Liver (tissue), 9 donors: Measurements from ENCODE around the gene PALS2. TPM values are rescaled to one million over a fixed set of nuclear protein-coding genes. Genes with fewer than 3 reads are reported as not detected.
A peak's percentile ranks its signal among the peaks of the same experiment; 100 is the strongest.

Experiments
- DNase-seq: peaks from one replicate; pipeline ENCODE4 v3.0.0-alpha.2; 2017; ENCODE audit warnings: low spot score
- H3K27ac ChIP-seq, 2 donors: one replicate each; pipeline ENCODE4 v1.7.0; 2013; ENCODE audit warnings: inconsistent platforms in 2 of 2, low read length in 2 of 2, control low read depth in 1 of 2, low read depth in 1 of 2, mild to moderate bottlenecking in 1 of 2
- H3K27me3 ChIP-seq, 4 donors: one replicate each; pipeline versions ENCODE4 v1.6.1 to v1.7.0; 2013; ENCODE audit warnings: low read length in 3 of 4, inconsistent platforms in 1 of 4, mild to moderate bottlenecking in 1 of 4, moderate library complexity in 1 of 4; ENCODE audit not compliant: control insufficient read depth in 4 of 4, insufficient read depth in 4 of 4
- H3K36me3 ChIP-seq, 4 donors: one replicate each; pipeline versions ENCODE4 v1.6.1 to v1.7.0; 2013; ENCODE audit warnings: low read length in 3 of 4, mild to moderate bottlenecking in 3 of 4, low read depth in 1 of 4, moderate library complexity in 1 of 4; ENCODE audit not compliant: control insufficient read depth in 4 of 4, insufficient read depth in 3 of 4
- H3K4me1 ChIP-seq, 4 donors: one replicate each; pipeline versions ENCODE4 v1.6.1 to v1.7.0; 2013; ENCODE audit warnings: low read length in 3 of 4, mild to moderate bottlenecking in 3 of 4, moderate library complexity in 1 of 4; ENCODE audit not compliant: control insufficient read depth in 4 of 4, insufficient read depth in 4 of 4
- H3K4me3 ChIP-seq, 3 donors: one replicate each; pipeline versions ENCODE4 v1.6.1 to v1.7.0; 2013; ENCODE audit warnings: low read length in 3 of 3, control low read depth in 1 of 3, low read depth in 1 of 3, mild to moderate bottlenecking in 1 of 3
- H3K9ac ChIP-seq, 2 donors: one replicate each; pipeline ENCODE4 v1.7.0; 2013; ENCODE audit warnings: low read length in 2 of 2, mild to moderate bottlenecking in 2 of 2, moderate library complexity in 2 of 2, control low read depth in 1 of 2, low read depth in 1 of 2
- H3K9me3 ChIP-seq, 4 donors: one replicate each; pipeline versions ENCODE4 v1.6.1 to v1.7.0; 2013; ENCODE audit warnings: low read length in 3 of 4; ENCODE audit not compliant: control insufficient read depth in 4 of 4
- CTCF ChIP-seq: fragments of 150-350 bp; IDR thresholded peaks from 2 replicates; pipeline ENCODE4 v1.5.1; 2017; ENCODE audit warnings: improper control_type of control experiment, low read depth, low read length; ENCODE audit not compliant: missing input control
- EGR1 ChIP-seq, 2 donors: IDR thresholded peaks; 2 replicates each; pipeline ENCODE4 v1.6.1; 2016 to 2018; ENCODE audit warnings: antibody characterized with exemption in 2 of 2, low read depth in 2 of 2
- FOXA1 ChIP-seq: IDR thresholded peaks from 2 replicates; pipeline ENCODE4 v1.6.1; 2016; ENCODE audit warnings: antibody characterized with exemption
- FOXA2 ChIP-seq: IDR thresholded peaks from 2 replicates; pipeline ENCODE4 v1.6.1; 2016; ENCODE audit warnings: antibody characterized with exemption
- HNF4G ChIP-seq: IDR thresholded peaks from 2 replicates; pipeline ENCODE4 v1.6.1; 2016; ENCODE audit warnings: antibody characterized with exemption
- JUND ChIP-seq, 2 donors: IDR thresholded peaks; 2 replicates each; pipeline ENCODE4 v1.6.1; 2016; ENCODE audit warnings: antibody characterized with exemption in 2 of 2
- RAD21 ChIP-seq, 2 donors: IDR thresholded peaks; 2 replicates each; pipeline ENCODE4 v1.6.1; 2016; ENCODE audit warnings: antibody characterized with exemption in 2 of 2, mild to moderate bottlenecking in 2 of 2
- RXRA ChIP-seq, 2 donors: IDR thresholded peaks; 2 replicates each; pipeline ENCODE4 v1.6.1; 2017 to 2018; ENCODE audit warnings: antibody characterized with exemption in 2 of 2, mild to moderate bottlenecking in 1 of 2
- SP1 ChIP-seq: IDR thresholded peaks from 2 replicates; pipeline ENCODE4 v1.6.1; 2018; ENCODE audit warnings: antibody characterized with exemption, mild to moderate bottlenecking
- TAF1 ChIP-seq: conservative IDR thresholded peaks from 2 replicates; pipeline ENCODE4 v1.6.1; 2016; ENCODE audit warnings: antibody characterized with exemption, mild to moderate bottlenecking
- YY1 ChIP-seq: IDR thresholded peaks from 2 replicates; pipeline ENCODE4 v1.6.1; 2016; ENCODE audit warnings: antibody characterized with exemption, mild to moderate bottlenecking
- WGBS: extraction: QIAGEN DNeasy Blood & Tissue Kit; methylation state at CpG from one replicate; pipeline ENCODE4 v1.1.7; 2013; 5-methylcytosine and 5-hydroxymethylcytosine counted together
- polyA plus RNA-seq, 2 donors: library from polyadenylated mRNA; stranded (reverse) in 1 of 2; unstranded in 1 of 2; fragments of 200-250 nt in 1 of 2; fragments of >200 nt in 1 of 2; fragmentation: Nextera tagmentation in 1 of 2; extraction: Ambion mirVana in 1 of 2; gene quantifications; one replicate each; pipeline versions ENCODE4 v1.2.1 to v1.2.3, GENCODE V29; 2013 to 2015
- total RNA-seq, 2 donors: library from RNA; depleted of rRNA; stranded (reverse); fragments of >200 nt; gene quantifications; one replicate each; pipeline ENCODE4 v1.2.3, GENCODE V29; 2014
- TF ChIP-seq, protein P1 (sequence below): IDR thresholded peaks from 2 replicates; pipeline ENCODE4 v1.6.1; 2016; ENCODE audit warnings: antibody characterized with exemption
- TF ChIP-seq, protein P2 (sequence below): IDR thresholded peaks from 2 replicates; pipeline ENCODE4 v1.6.1; 2016; ENCODE audit warnings: antibody characterized with exemption, mild to moderate bottlenecking
- TF ChIP-seq, protein P3 (sequence below): IDR thresholded peaks from 2 replicates; pipeline ENCODE4 v1.6.1; 2016; ENCODE audit warnings: antibody characterized with exemption
- TF ChIP-seq, protein P4 (sequence below): IDR thresholded peaks from 2 replicates; pipeline ENCODE4 v1.6.1; 2016; ENCODE audit warnings: antibody characterized with exemption
- donor health status: healthy.
- donor health status: healthy.
- donor health status: healthy.
- donor health status: healthy.
- donor health status: healthy.

Gene PALS2
- total and polyA plus RNA-seq, 4 donors = 6.0 to 10.5 (median 8.9) TPM

GRCh38 chr7:24574950-24575349 lies 1.7 kb downstream of the PALS2 start:
- no peak overlapping the region for H3K27ac ChIP-seq
- H3K4me1 ChIP-seq = peaks cover 7 to 26% (median 16%) of the 10 kb centered on the region in 4 donors
- H3K9me3 ChIP-seq = no peaks in the 10 kb centered on the region
- no peaks in the 10 kb centered on the region for H3K36me3 ChIP-seq
- TF ChIP-seq FOXA2 (no peak), RAD21 (IDR thresholded peaks at IDR 0.05) (no peak), JUND (IDR thresholded peaks at IDR 0.05) (no peak), EGR1 (IDR thresholded peaks at IDR 0.05; ENCODE audit: low read depth in 2 of 2) (no peak), HNF4G (no peak), TAF1 (no peak), SP1 (no peak), YY1 (no peak), RXRA (IDR thresholded peaks at IDR 0.05) (no peak), CTCF (no peak), FOXA1 (no peak)
- TF ChIP-seq, protein P1, sequence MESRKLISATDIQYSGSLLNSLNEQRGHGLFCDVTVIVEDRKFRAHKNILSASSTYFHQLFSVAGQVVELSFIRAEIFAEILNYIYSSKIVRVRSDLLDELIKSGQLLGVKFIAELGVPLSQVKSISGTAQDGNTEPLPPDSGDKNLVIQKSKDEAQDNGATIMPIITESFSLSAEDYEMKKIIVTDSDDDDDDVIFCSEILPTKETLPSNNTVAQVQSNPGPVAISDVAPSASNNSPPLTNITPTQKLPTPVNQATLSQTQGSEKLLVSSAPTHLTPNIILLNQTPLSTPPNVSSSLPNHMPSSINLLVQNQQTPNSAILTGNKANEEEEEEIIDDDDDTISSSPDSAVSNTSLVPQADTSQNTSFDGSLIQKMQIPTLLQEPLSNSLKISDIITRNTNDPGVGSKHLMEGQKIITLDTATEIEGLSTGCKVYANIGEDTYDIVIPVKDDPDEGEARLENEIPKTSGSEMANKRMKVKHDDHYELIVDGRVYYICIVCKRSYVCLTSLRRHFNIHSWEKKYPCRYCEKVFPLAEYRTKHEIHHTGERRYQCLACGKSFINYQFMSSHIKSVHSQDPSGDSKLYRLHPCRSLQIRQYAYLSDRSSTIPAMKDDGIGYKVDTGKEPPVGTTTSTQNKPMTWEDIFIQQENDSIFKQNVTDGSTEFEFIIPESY = no peak
- TF ChIP-seq, protein P2, sequence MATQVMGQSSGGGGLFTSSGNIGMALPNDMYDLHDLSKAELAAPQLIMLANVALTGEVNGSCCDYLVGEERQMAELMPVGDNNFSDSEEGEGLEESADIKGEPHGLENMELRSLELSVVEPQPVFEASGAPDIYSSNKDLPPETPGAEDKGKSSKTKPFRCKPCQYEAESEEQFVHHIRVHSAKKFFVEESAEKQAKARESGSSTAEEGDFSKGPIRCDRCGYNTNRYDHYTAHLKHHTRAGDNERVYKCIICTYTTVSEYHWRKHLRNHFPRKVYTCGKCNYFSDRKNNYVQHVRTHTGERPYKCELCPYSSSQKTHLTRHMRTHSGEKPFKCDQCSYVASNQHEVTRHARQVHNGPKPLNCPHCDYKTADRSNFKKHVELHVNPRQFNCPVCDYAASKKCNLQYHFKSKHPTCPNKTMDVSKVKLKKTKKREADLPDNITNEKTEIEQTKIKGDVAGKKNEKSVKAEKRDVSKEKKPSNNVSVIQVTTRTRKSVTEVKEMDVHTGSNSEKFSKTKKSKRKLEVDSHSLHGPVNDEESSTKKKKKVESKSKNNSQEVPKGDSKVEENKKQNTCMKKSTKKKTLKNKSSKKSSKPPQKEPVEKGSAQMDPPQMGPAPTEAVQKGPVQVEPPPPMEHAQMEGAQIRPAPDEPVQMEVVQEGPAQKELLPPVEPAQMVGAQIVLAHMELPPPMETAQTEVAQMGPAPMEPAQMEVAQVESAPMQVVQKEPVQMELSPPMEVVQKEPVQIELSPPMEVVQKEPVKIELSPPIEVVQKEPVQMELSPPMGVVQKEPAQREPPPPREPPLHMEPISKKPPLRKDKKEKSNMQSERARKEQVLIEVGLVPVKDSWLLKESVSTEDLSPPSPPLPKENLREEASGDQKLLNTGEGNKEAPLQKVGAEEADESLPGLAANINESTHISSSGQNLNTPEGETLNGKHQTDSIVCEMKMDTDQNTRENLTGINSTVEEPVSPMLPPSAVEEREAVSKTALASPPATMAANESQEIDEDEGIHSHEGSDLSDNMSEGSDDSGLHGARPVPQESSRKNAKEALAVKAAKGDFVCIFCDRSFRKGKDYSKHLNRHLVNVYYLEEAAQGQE = no peak
- TF ChIP-seq, protein P3, sequence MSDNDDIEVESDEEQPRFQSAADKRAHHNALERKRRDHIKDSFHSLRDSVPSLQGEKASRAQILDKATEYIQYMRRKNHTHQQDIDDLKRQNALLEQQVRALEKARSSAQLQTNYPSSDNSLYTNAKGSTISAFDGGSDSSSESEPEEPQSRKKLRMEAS = no peak
- TF ChIP-seq, protein P4, sequence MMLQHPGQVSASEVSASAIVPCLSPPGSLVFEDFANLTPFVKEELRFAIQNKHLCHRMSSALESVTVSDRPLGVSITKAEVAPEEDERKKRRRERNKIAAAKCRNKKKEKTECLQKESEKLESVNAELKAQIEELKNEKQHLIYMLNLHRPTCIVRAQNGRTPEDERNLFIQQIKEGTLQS = no peak
- H3K9ac ChIP-seq = peak overlapping the region; percentile 72 to 89
- H3K4me3 ChIP-seq = peak overlapping the region in 2 of 3 donors; percentile 85 to 99
- DNase-seq = no peak
- no peaks in the 10 kb centered on the region for H3K27me3 ChIP-seq
- 53% methylated on average over 4 of the region's 4 CpGs for WGBS
